ENCODE data around the gene KAZN. TPM values are rescaled to one million over a fixed set of nuclear protein-coding genes. Genes with fewer than 3 reads are reported as not detected.

The KAZN gene
- polyA plus RNA-seq, 4 donors: 14.1 to 44.8 (median 34.2) TPM

- no peak for DNase-seq (ENCODE audit: low read depth in 4 of 4, low spot score in 3 of 4)
Observed at GRCh38 chr1:14988636-14989035, 390.2 kb downstream of the KAZN start.

GRCh38 chr1:14989931-14990728 is 391.6 kb downstream of the KAZN start:
- no peak for DNase-seq (ENCODE audit: low read depth in 4 of 4, low spot score in 3 of 4)

- DNase-seq (ENCODE audit: low read depth in 4 of 4, low spot score in 3 of 4): no peak
Observed at GRCh38 chr1:14993414-14993813, 394.9 kb downstream of the KAZN start.

GRCh38 chr1:14994148-14994547 is 395.7 kb downstream of the KAZN start:
- no peak for DNase-seq (ENCODE audit: low read depth in 4 of 4, low spot score in 3 of 4)

GRCh38 chr1:14994841-14995437 is 396.5 kb downstream of the KAZN start:
- DNase-seq (ENCODE audit: low read depth in 4 of 4, low spot score in 3 of 4): no peak

- no peak for DNase-seq (ENCODE audit: low read depth in 4 of 4, low spot score in 3 of 4)
Observed at GRCh38 chr1:14996133-14997050, 397.9 kb downstream of the KAZN start.

GRCh38 chr1:14997646-14998276 is 399.3 kb downstream of the KAZN start:
- DNase-seq (ENCODE audit: low read depth in 4 of 4, low spot score in 3 of 4): no peak

GRCh38 chr1:14999441-14999840 is 401.0 kb downstream of the KAZN start:
- no peak for DNase-seq (ENCODE audit: low read depth in 4 of 4, low spot score in 3 of 4)

GRCh38 chr1:15000030-15000429 is 401.5 kb downstream of the KAZN start:
- no peak for DNase-seq (ENCODE audit: low read depth in 4 of 4, low spot score in 3 of 4)

- no peak for DNase-seq (ENCODE audit: low read depth in 4 of 4, low spot score in 3 of 4)
Observed at GRCh38 chr1:15000671-15001070, 402.2 kb downstream of the KAZN start.

GRCh38 chr1:15001317-15001915 is 402.9 kb downstream of the KAZN start:
- no peak for DNase-seq (ENCODE audit: low read depth in 4 of 4, low spot score in 3 of 4)

- no peak for DNase-seq (ENCODE audit: low read depth in 4 of 4, low spot score in 3 of 4)
Observed at GRCh38 chr1:15002325-15002724, 403.8 kb downstream of the KAZN start.

- no peak for DNase-seq (ENCODE audit: low read depth in 4 of 4, low spot score in 3 of 4)
Observed at GRCh38 chr1:15004396-15004795, 405.9 kb downstream of the KAZN start.

GRCh38 chr1:15005116-15005515 is 406.6 kb downstream of the KAZN start:
- DNase-seq (ENCODE audit: low read depth in 4 of 4, low spot score in 3 of 4): no peak

GRCh38 chr1:15007368-15007767 is 408.9 kb downstream of the KAZN start:
- no peak for DNase-seq (ENCODE audit: low read depth in 4 of 4, low spot score in 3 of 4)

GRCh38 chr1:15007842-15008241 is 409.4 kb downstream of the KAZN start:
- no peak for DNase-seq (ENCODE audit: low read depth in 4 of 4, low spot score in 3 of 4)

GRCh38 chr1:15008783-15009729 is 410.6 kb downstream of the KAZN start:
- no peak for DNase-seq (ENCODE audit: low read depth in 4 of 4, low spot score in 3 of 4)

- no peak for DNase-seq (ENCODE audit: low read depth in 4 of 4, low spot score in 3 of 4)
Observed at GRCh38 chr1:15011160-15011559, 412.7 kb downstream of the KAZN start.

GRCh38 chr1:15011661-15012060 is 413.2 kb downstream of the KAZN start:
- DNase-seq (ENCODE audit: low read depth in 4 of 4, low spot score in 3 of 4): no peak
